GM18511 (cell line): ENCODE results near the gene SLC16A7.
"Not testable (repeated sequence)": the region's sequence is repeated elsewhere in the genome, so short reads cannot be mapped to it uniquely, and the experiment has no call there.

ENCODE experiments used
- ATAC-seq: cut with Tn5 transposase; IDR thresholded peaks from one replicate; pipeline ENCODE4 v1.9.1; 2021; ENCODE audit warnings: mild to moderate bottlenecking, moderate library complexity; ENCODE audit not compliant: unreplicated experiment

SLC16A7 gene

DNA sequence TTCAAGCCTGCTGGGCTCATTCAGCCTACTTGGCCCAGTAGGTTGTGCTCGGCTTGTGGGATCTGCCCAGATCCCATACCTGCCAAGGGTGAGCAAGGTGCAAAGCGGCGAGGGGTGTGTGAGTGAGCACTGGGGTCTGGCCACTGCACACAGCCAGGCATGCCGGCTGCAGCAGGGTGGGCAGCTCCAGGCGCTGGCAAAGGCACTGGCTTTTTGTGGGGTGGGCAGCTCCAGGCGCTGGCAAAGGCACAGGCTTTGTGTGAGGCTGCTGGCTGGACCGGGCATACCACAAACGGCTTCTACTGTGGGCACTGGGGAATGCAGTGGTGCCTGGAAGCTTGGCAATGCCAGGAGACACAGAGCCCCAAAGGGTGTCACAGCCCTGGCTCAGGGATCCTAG is 137.4 kb downstream of the SLC16A7 start:
- ATAC-seq = no peak

DNA sequence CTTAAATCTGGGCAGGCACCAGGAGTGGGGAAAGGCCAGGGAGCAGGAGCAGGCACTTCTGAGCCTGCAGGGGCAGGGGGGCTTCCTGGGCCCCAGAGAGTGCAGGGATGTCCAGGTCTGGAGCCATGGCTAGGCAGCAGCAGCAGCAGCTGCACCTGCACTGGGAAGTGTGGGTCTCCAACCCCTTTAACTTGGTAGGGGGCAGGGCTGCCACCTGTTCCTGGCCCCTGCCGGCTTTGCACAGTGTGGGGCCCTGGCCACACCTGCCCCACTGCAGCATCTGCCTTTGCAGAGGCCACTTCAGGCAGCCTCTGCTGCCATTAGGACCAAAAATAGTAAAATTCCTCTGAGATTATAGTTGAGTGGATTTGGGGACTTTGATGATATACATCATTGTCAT is 138.5 kb downstream of the SLC16A7 start:
- ATAC-seq = no peak

DNA sequence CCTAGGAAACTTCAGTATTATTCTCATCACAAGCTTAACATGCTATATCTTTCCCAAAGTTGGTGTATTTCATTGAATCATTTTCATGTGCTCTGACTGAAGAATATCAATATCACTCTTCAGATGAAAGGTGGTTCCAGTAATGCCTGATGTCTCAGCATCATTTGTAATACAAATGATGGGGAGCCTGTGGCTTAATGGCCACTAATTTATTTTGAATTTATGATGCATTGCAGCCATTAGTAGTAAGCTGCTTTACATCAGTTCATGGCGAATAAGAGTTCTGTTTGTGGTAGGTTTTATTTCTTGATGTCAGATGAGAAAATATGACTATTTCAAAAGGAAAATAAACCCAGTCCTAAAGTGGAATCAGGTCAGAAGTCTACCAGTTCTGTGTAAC is 139.4 kb downstream of the SLC16A7 start:
- ATAC-seq = no peak

DNA sequence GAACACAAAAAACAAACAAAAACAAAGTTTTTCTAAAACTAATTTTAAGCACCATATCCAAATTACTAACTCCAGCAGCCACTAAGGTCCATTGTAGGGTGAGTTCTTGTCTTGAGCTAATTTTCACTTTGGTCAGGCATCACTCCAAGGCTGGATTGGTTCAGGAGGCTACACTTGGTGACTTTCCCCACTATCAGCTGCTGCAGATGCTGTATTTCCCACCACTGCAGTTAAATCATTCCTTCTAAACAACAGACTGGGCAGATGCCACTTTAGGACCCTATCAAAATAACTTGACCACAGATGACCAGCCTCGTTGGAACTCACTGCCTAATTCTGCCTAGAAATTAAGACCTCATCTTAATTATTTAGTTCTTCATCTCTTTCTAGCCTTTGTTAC is 140.5 kb downstream of the SLC16A7 start:
- no peak for ATAC-seq

DNA sequence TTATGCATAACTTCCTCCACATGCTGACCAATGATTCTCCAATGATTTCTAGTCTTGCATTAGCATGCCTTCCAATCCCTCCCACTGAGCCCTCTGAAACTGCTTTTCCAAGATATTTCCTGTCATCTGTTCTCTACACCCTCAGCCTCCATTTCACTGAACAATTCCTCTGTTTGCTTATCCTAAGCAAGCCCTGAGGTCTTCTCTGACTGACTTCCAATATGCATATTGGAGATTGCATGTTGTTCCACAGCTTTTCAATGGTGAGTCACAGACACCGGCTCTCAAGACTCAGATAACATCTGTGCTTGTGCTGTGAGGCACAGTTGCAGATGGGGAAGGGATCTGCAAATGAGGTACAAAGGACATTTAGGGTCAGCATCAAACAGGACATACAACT is 141.0 kb downstream of the SLC16A7 start:
- no peak for ATAC-seq

DNA sequence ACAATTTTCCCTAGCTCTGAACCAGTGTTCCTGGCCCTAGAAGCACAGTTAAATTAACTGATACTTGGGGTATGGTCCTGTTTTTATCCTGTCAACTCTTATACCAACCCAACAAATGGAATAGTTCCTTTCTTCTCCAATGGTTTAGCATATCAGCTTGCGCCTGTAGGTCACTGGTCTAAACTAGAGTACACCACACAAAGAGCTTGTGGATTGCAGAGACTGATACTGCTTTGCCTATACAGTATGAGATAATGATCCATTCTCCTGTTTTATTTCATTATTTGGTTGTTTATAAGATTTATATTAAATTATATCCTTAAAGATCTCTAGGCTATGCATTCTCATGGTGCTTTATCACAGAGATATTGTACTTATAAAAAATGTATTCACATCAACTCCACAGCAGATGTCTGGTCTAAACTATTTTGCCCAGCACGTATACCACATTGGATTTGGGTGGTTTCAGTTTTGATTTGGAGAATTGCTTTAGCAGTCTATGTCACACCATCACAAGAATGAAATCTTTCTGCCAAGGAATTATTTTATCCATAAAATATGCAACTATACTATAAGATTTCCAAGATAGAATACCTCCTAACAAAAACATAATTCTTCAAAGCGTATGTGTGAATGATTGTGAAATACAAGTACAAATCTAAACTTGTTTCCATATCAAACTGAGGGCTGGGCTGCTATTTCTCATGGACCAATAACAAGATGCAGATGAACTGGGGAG is 142.1 kb downstream of the SLC16A7 start:
- ATAC-seq = peak; percentile 54

DNA sequence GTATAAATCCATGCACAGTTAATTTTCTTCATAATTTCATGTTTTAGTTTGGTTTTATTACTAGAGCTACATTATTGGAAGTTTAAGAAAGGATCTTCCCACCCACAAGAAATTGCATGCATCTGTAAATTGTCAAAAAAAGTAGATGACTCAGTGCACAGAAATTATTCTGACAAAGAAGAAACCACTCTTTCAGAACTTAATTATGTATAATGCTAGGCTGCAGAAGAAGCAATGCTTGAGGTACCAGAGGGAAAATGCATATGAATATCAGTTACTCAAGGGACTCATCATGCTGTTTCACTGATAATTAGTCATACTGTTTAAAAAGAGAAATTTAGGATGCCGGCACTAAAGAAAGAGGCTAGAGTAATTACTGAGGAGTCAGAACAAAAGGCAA is 147.0 kb downstream of the SLC16A7 start:
- no peak for ATAC-seq

DNA sequence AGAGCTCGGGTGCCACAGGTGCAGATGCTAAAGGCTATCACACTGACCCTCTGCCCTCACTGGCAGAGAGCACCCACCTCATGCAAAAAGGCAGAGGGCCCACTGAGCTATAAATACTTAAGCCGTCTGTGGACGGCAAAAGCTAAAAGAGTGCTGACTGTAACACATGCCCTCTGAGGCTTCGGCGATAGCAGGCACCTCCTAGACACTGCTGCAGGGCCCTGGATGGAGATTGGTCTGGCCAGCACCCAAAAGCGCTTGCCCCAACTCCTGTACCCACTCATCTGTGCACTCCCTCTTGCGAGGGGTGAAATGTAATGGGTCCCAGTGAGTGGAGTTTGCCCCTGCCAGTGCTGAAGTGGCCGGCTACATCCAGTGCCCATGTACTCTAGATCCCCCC is 148.7 kb downstream of the SLC16A7 start:
- no peak for ATAC-seq

DNA sequence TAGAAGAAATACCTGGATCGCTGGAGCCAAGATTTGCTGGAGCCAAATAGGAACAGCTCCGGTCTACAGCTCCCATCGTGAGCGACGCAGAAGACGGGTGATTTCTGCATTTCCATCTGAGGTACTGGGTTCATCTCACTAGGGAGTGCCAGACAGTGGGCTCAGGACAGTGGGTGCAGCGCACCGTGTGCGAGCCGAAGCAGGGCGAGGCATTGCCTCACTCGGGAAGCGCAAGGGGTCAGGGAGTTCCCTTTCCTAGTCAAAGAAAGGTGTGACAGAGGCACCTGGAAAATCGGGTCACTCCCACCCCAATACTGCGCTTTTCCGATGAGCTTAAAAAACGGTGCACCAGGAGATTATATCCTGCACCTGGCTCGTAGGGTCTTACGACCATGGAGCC is 155.3 kb downstream of the SLC16A7 start:
- ATAC-seq = not testable (repeated sequence)

DNA sequence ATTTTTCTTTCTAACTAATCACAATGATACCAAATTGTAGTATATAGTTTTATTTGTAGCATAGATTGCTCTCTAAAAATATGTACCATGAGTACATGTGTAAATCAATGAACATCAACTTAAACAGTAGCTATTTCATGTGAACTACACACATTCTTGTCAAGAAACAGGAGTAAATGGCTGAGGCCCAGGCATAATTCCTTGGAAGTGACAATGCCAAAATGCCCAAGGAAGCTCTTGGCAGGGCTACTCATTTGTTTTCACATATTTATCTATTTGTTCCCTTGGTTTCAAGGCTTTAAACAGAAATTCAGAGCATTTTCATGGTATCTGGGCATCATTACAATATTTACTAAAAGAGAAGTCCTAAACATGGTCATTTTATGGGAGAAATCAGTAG is 165.7 kb downstream of the SLC16A7 start:
- ATAC-seq = no peak

DNA sequence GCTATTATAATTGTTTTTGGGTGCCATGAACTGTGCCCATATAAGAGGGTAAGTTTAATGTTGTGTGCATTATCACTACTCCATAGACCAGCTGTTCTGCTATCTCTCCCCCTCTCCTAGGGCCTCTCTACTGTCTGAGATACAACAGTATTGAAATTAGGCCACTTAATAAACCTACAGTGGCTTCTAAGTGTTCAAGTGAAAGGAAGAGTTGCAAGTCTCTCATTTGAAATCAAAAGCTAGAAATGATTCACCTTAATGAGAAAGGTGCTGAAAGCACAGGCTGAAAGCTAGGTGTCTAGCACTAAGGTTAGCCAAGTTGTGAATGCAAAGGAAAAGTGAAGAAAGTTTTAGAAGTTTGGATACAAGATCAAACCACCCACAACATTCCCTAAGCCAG is 168.0 kb downstream of the SLC16A7 start:
- ATAC-seq = no peak

DNA sequence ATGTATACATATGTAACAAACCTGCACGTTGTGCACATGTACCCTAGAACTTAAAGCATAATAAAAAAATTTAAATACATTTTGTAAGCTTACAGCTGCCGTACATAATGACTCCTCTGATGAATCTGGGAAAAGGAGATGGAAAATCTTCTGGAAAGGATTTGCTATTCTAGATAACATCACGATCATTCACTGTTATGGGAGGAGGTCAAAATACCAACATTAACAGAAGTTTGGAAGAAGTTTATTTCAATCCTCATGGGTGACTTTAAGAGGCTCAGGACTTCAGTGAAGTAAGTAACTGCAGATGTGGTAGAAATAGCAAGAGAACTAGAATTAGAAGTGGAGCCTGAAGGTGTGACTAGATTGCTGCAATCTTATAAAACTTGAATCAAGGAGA is 172.2 kb downstream of the SLC16A7 start:
- no peak for ATAC-seq

DNA sequence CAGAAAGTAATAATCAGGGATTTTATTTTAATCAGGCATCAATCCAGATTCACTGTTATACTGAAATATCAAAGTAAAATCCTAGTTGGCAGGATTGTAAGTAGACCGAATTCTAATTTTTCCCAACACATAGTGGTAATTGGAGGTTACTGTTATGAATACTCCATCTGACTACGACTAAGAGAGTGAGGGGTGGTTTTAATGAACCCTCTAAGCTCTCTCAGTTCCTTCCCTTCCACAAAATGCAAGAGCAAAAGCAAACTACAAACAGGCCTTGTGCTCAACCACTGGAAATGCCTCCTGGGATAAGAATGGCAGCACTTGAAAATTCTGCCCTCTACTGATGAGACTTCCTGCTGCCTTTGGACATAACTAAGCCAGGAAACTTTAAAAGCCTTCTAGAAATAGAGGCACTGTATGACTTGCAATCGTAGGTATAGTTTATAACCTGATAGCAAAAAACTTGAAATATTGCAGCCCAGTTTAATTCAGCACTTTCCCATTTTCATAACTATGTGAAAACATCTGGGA is 184.8 kb downstream of the SLC16A7 start:
- ATAC-seq = no peak

DNA sequence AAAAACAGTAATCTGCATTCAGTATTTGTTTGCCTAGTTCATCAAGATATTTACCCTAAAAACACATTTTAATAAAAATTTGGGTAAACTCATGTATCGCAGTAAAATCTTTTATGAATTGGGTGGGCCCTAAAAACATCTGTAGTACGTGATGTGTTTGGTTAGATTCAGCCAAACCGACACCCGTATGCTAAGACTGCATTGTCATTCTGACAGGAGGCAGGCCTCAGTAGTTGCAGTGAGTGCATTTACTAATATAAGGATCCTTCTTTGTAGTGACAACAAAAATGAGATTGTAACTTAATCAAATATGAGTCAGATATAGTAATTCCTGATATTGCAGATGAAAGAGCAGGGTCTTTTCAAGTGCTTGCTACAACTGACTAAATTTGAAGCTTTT is 191.8 kb downstream of the SLC16A7 start:
- no peak for ATAC-seq

DNA sequence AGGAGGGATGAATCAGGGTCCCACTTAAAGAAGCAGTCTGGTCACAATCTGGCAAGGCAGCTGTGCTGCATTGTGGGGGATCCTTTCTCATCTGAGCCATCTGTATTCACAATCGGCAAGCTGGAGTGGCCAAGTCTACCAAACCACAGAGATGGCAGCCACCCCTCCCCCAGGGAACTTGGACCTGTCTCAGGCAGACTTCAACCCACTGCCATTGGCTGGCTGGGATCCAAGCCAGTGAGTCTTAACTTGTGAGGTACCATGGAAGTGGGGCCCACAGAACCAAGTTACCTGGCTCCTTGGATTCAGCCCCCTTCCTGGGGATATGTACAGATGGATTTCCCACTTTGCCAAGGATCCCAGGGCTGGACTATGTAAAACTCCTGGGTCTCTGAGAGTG is 196.8 kb downstream of the SLC16A7 start:
- ATAC-seq = no peak

DNA sequence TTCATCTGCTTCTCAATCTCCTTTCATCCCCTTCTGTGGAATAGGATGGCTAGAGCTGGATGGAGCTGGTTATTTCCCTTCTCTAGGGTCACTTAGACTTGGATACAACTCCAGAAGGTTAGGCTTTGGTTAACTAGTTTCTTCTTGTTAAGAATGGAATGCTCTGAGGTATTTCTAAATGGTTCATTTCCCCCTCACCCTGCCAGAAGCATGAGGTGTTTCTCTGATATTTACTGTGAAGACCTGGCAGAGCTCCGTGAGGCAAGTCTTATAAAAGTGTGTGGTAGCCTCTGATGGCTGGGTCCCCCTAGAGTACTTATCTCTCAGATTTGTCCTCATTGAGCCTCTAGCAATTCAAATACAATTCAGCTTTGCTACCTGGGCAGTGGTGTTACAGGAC is 207.9 kb downstream of the SLC16A7 start:
- no peak for ATAC-seq

DNA sequence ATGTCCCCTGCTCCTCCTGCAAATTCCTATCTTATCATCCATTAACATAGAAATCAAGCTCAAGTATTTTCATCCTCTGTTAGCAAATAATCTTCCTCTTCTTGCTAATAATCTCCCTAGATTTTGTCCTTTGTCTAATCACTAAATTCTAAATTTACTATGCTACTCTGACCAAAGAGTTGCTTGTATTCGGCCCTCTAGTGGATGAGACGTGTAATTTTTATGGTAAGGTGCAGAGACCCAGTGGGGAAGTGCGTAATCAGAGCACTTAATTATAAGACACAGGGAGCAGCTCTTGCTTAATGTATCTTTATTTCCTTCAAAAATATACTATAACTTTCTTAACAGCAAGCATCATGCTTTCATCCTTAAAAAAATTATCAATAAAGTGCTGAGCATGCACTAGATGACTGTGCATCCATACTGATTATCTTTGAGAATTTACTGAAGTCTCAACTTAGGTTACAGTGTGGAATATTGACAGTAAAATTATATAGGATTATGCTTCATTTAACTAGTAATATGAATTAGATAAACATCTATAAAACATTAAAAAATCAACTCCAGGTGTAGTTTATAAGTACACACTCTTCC is 212.6 kb downstream of the SLC16A7 start:
- ATAC-seq = peak; percentile 90

DNA sequence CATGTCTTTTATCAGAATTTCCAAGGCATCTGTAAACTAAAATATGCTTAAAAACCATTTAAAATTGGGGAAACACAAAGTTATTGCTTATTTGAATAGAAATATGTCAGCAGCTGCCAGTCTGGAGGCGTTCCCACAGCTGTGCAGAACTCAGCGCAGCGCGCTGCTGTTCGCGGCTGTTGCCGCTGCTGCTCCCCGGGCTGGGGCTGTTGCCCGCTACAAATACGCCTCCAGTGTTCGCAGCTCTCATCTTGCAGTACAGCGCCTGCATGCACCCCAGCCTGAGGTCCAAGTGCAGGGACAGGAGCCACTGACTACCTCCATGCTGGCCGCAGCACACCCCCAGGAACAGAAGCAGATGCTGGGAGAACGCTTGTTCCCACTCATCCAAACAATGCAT is 216.2 kb downstream of the SLC16A7 start:
- no peak for ATAC-seq

DNA sequence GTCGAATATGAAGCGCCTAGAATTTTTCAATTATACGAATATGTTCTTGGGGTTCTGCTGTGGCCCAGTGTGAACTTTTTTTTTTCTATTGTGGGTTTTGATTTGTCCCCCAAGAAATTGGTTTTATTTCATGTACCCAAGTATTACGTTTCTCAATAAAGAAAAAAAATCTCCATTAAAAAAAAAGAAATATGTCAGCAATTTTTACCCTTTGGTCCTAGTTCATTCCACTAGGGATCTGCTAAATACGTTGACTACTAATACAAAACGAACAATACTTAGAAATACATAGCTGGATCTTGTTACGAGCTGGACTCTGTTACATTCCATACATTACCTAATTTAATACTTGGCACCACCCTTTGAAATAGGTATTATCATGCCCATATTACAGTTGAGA is 216.9 kb downstream of the SLC16A7 start:
- no peak for ATAC-seq

DNA sequence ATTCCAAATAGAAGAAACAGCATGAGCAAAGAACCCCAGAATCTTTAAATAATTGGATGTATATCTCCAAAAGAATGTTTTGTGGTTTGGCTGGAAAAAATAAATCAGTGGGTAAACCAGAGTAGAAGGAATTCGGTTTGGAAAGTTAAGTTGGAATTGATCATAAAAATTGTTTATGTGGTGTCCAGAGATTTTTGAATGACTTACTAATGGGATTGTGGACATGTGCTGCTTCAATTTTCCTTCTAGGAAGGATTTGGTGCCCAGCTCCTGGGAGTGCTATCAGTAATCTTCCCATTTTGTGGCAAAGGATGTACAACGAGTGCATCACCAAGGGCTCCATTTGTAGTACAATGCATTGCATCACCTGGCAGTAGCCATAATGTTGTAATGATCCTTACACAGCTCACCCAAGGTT is 224.8 kb downstream of the SLC16A7 start:
- no peak for ATAC-seq

DNA sequence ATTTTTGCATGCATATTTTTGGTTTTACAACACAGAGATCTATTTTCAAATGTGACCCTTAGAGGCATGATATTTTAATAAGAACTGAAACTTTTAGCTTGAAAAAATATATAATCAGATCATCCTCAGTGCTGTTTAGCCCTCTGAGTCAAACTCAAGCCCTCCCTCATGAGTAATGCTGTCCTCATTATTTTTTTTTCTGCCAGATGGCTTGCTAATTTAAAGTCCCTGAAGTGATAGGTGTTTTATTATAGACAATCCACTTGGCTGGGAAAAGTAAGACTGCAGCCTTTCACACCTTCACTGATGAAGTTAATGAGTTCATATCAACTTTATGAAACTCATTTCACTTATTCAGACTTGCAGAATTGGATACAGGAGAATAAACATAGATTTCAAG is 227.7 kb downstream of the SLC16A7 start:
- ATAC-seq = no peak

DNA sequence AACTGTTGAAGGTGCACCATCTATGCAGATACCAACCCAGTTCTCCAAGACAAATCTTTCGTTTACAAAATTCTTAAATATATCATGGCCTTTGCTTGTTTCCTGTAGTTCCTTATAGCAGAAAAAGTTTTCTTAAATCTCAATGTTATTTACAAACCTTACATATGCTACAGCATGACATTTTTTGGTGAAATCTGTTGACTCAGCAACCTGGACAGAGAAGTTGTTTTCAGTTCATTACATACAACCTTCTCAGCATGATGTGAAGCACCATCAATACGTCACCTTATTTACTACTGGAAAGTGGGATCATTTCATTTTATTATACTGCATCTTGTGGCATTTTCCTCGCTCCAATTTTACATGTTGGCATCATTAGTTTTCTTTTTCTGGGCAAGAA is 231.9 kb downstream of the SLC16A7 start:
- no peak for ATAC-seq

DNA sequence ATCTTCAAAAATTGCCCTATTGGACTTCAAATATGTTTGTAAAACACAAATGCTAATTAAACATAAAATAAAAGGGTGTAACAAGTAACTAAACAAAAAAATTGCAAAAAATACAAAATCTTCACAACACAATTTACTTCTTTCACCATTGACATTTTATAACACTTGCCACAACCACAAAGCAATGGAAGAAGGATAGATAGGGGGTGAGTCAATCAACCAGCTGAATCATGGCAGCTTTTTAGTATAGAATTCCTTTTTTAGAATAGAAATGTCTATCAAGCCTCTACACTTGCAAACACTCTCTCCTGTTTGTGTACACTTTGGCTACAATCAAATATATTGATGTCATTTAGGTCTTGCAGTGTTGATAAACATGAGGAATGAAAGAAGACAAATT is 232.7 kb downstream of the SLC16A7 start:
- no peak for ATAC-seq
